Right forelimb (tissue), 1 donor: Measurements from ENCODE around the gene TAF12.
"Not testable (repeated sequence)": the region's sequence is repeated elsewhere in the genome, so short reads cannot be mapped to it uniquely, and the experiment has no call there.

Experiments used
- DNase-seq: peaks from one replicate; pipeline ENCODE4 v3.0.0-alpha.2; 2018

Gene TAF12

GRCh38 chr1:28580722-28581530 is 61.9 kb downstream of the TAF12 start:
- DNase-seq, result no peak

- DNase-seq, result no peak
Observed at GRCh38 chr1:28579401-28579800, 63.5 kb downstream of the TAF12 start.

GRCh38 chr1:28578696-28579218 is 64.1 kb downstream of the TAF12 start:
- DNase-seq, result no peak

- no peak for DNase-seq
Observed at GRCh38 chr1:28577738-28578536, 64.9 kb downstream of the TAF12 start.

GRCh38 chr1:28577052-28577678 is 65.7 kb downstream of the TAF12 start:
- no peak for DNase-seq

- DNase-seq, result no peak
Observed at GRCh38 chr1:28573564-28573963, 69.3 kb downstream of the TAF12 start.

GRCh38 chr1:28572891-28573290 is 70.0 kb downstream of the TAF12 start:
- not testable (repeated sequence) for DNase-seq

- no peak for DNase-seq
Observed at GRCh38 chr1:28571911-28572310, 71.0 kb downstream of the TAF12 start.

GRCh38 chr1:28566931-28567330 is 75.9 kb downstream of the TAF12 start:
- no peak for DNase-seq

GRCh38 chr1:28565726-28566125 is 77.1 kb downstream of the TAF12 start:
- no peak for DNase-seq

- no peak for DNase-seq
Observed at GRCh38 chr1:28565040-28565439, 77.8 kb downstream of the TAF12 start.

GRCh38 chr1:28564310-28564709 is 78.6 kb downstream of the TAF12 start:
- no peak for DNase-seq

GRCh38 chr1:28560886-28561285 is 82.0 kb downstream of the TAF12 start:
- DNase-seq, result no peak
